HG03039 (cell line): ENCODE results near the gene NDST1.

Source experiments
- ATAC-seq: cut with Tn5 transposase; IDR thresholded peaks from one replicate; pipeline ENCODE4 v1.9.1; 2021; ENCODE audit warnings: mild to moderate bottlenecking, moderate library complexity; ENCODE audit not compliant: unreplicated experiment

Gene NDST1

GRCh38 chr5:150583541-150584225 lies 75.8 kb downstream of the NDST1 start:
- no peak for ATAC-seq

DNA sequence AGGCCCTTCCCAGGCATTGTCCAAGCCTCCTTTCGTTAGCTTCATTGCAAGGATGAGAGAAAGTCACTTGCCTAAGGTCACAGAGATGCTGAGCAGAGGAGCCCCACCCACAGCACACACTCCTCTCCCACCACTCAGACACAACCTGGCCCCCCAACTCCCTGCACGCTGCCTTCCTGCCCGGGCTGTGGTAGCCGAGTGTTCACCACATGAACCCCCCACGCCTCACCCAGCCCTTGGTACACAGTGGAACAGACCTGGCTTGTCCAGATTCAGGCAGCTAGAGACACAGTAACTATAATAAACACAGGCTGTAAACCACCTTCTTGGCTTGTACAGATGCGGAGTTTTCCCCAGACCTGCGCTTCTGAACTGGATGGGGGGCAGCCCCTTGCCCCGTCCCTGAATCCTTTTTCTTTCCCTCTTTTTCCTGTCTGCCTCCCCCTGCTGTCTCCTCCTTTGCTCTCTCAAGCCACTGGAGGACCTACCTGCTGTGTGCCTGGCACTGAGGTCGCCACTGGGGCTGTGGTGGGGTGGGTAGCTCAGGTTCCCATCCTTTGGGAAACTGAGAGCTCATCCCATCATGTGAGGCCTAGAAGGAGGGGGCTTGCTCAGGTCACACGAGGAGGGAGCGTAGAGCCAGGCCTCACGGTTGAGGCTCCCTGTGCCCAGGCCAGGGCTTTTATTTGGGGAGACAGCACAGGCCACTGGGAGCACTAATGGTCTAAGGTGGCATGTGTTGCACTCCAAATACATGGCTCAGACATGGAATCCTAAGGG lies 76.8 kb downstream of the NDST1 start:
- no peak for ATAC-seq

- no peak for ATAC-seq
Measured at GRCh38 chr5:150585781-150586341, 77.9 kb downstream of the NDST1 start.

- ATAC-seq: no peak
Measured at GRCh38 chr5:150587016-150587415, 79.1 kb downstream of the NDST1 start.

DNA sequence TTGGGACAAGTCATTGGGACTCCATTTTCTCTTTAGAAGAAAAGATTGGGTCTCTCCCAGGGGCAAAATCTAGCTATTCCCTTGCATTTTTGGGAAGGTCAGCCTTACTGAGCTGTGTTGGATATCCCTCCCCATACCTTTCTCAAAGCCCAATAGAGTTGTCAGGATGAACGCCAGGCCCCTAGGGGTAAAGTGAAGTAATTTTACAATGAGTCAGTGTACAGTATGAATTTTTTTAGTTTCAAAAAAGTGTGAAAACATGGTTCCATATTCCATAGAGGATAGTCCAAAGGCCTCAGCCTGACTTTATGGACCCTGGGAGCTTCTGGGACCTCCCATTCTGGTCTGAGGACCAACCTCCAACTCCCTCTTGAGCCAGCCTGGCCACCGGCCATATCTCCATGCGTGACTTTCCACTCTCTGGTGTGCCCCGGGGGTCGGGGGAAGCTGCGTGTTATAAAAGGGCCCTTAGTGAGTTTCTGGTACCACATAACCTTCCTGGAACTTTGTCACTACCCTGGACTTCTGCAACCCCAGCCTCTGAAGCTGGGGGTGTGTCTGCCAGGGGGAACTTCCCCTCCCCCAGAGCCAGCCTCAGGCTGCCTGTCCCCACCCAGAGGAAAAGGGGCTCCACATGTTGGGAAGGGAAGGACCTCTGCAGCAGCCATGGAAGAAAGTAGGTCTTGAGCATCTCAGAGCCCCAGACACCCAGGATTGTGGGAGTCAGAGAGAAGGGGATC lies 80.1 kb downstream of the NDST1 start:
- ATAC-seq: no peak

DNA sequence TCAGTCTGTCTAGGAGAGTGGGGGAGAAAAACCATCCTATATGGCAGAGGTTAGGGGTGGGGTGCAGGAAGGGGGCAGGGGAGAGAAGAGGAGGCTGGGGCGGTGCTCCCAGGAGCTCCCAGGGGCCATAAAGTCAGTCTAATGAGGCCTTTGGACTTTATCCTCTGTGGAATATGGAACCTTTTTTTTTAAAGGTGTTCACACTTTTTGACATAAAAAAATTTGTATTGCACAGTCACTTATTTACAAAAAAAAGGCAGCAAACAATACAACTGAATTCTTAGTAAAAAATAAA lies 80.6 kb downstream of the NDST1 start:
- ATAC-seq: no peak

- no peak for ATAC-seq
Measured at GRCh38 chr5:150589862-150590601, 82.1 kb downstream of the NDST1 start.

DNA sequence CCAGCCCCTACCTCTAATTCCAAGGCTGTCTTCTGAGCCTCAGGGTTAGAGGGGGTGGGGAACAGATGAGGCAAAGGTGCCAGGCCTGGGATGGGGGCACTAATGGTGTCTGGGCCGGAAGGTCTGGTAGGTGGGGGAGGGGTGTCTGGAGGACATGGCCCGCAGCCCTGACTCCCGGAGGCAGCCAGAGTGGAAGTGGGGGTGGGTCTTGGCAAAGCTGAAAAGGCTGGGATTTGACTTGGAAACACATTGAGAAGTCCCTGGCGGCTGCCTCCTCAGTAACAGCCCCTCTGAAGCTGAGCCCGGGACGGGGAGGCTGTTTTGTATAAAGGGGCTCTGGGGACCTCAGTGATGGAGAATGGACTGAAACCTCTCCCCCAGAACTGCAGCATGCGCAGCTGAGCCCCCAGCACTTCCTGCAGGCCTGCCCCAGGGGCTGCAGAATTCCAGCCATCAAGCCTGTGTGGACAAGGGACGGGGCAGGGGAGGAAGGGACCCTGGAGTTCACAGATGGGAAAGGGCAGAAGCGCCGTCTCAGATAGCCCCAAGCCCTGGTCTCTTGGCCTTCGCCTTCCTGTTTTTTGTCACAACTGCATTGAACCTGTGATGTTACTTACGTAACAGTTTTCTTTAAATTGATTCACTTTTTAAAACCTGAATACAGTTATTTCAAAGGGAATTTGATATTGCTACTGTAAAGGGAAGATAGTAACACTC lies 83.2 kb downstream of the NDST1 start:
- no peak for ATAC-seq

- no peak for ATAC-seq
Measured at GRCh38 chr5:150593593-150593992, 85.7 kb downstream of the NDST1 start.

- ATAC-seq: no peak
Measured at GRCh38 chr5:150593996-150594395, 86.1 kb downstream of the NDST1 start.

GRCh38 chr5:150595466-150596031 lies 87.6 kb downstream of the NDST1 start:
- no peak for ATAC-seq

GRCh38 chr5:150596313-150596712 lies 88.4 kb downstream of the NDST1 start:
- no peak for ATAC-seq

DNA sequence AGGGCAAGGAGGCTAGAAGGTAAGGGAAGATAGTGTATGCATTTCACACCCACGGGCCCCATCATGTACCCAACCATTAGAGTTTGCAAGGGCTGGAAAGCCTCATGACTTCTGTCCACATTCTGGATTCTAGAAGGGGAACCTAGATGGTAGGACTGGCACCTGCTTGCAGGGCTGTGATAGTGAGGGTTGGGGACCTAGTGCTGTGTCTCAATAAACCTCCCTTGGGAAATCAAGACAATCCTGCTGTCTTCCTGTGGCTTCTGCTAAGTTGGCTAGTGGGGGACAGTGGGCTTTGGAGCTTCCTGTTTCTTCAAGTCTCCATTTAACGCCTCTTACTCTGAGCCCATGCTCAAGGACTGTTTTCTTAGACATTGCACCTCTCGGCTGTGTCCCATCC lies 88.9 kb downstream of the NDST1 start:
- no peak for ATAC-seq

- ATAC-seq: no peak
Measured at GRCh38 chr5:150598006-150598405, 90.1 kb downstream of the NDST1 start.

- no peak for ATAC-seq
Measured at GRCh38 chr5:150598821-150599273, 90.9 kb downstream of the NDST1 start.

GRCh38 chr5:150599281-150599680 lies 91.3 kb downstream of the NDST1 start:
- no peak for ATAC-seq

- no peak for ATAC-seq
Measured at GRCh38 chr5:150599917-150600511, 92.1 kb downstream of the NDST1 start.

DNA sequence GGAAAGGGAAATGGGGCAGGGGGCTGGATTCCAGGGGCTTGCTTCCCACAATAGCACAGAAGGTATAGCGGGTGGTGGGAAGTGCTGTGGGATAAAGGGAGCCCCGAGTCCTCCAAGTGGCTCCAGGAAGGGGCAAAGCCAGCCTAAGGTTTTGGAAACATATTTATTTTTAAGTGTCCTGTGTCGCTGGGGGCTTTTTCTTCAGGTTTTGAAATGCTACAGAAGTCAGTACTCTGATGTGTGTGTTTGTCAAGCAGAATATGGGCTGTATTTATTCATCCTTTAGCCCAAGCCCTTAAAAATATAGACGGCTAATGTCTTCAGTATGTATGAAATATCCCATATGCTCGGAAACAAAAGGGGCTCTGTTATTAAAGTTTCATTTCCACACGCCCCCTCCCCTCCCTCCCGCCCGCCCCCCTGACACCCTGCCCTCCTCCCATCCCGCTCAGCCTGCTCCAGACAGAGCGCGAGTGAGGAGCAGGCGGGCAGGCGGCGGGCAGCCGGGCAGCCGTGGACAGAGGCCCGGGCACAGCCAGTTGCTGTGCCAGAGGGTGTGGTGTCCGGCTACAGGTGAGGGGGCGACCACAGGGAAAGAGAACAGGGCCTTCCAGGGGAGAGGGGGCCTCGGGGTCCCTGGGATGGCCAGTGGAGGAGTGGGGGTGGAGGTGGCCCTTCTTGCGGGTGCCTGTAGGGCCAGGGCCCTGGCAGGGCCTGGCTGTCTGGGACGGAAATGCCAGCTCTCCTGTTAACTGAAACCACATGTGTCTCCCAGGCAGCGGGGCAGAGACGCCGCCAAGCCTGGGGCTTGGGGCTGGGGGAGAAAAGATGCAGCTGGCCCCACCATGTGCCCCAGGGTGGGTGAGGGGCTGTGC lies 92.9 kb downstream of the NDST1 start:
- no peak for ATAC-seq
